AG04449 (cell line): Measurements from ENCODE around the gene CPT1B.
A peak's percentile ranks its signal among the peaks of the same experiment; 100 is the strongest.

ENCODE experiments used
- CTCF ChIA-PET: fragments of 350-600 bp; formaldehyde crosslinking; extraction: SDS; loops from one replicate; lab custom pipeline; 2021; ENCODE audit warnings: antibody characterized with exemption; lab: Yijun Ruan, JAX
- POLR2A ChIA-PET: fragments of 400-600, 350-600 bp; formaldehyde crosslinking; extraction: SDS; loops from one replicate; lab custom pipeline; 2020; ENCODE audit warnings: antibody characterized with exemption, inconsistent platforms; lab: Yijun Ruan, JAX
- DNase-seq: peaks from one replicate; pipeline ENCODE4 v3.0.0-alpha.2; 2010; ENCODE audit warnings: low read depth, low spot score
- H3K4me3 ChIP-seq: 2 replicates; pipeline ENCODE4 v1.5.1; 2011; ENCODE audit warnings: low read depth, mild to moderate bottlenecking, control low read depth, low read length
- CTCF ChIP-seq: IDR thresholded peaks from one replicate; pipeline ENCODE4 v1.5.1; 2011; ENCODE audit warnings: mild to moderate bottlenecking, moderate library complexity, low read length, control low read depth, inconsistent platforms; ENCODE audit not compliant: insufficient read depth; ENCODE audit errors: missing control alignments

The CPT1B gene

GRCh38 chr22:50577987-50578775 is at the start of gene CPT1B:
TSS of gene CPT1B (minus strand) at chr22:50578427. CDS start at chr22:50577915, 512 bp downstream.
- CTCF ChIA-PET: interaction anchor here (0.6 to 8.8 kb wide), 7 partner anchors 9 to 115 kb away, joined by 3 to 124 read pairs (median 4); partner anchors contain the start of gene SYCE3
- no peak within 1 kb of the TSS for H3K4me3 ChIP-seq
- no peak for DNase-seq
- POLR2A ChIA-PET: no interaction called here
- TF ChIP-seq CTCF: no peak

- ChIA-PET POLR2A (no interaction called here), CTCF (interaction anchor here (1.2 to 2.3 kb wide), 12 partner anchors 10 to 106 kb away, joined by 3 to 15 read pairs (median 6); partner anchors contain the start of genes SCO2 and SYCE3)
- DNase-seq: no peak
- H3K4me3 ChIP-seq: peak overlapping the region; percentile 80
- no peak for TF ChIP-seq CTCF
These were observed 48.8 kb upstream of the CPT1B start for GRCh38 chr22:50626850-50627641.

GRCh38 chr22:50626314-50626849 is 48.2 kb upstream of the CPT1B start:
- no peak for DNase-seq
- no peak for TF ChIP-seq CTCF
- ChIA-PET POLR2A (no interaction called here), CTCF (interaction anchor here (1.3 to 1.9 kb wide), 3 partner anchors 9 to 70 kb away, joined by 3 to 6 read pairs (median 5); no protein-coding TSS in a partner anchor)
- H3K4me3 ChIP-seq: no peak overlapping the region

GRCh38 chr22:50625568-50626313 is 47.5 kb upstream of the CPT1B start:
- no peak for DNase-seq
- ChIA-PET CTCF (interaction anchor here (0.8 to 1.9 kb wide), 4 partner anchors 8 to 71 kb away, joined by 3 to 6 read pairs (median 4); no protein-coding TSS in a partner anchor), POLR2A (no interaction called here)
- no peak for TF ChIP-seq CTCF
- H3K4me3 ChIP-seq: no peak overlapping the region

GRCh38 chr22:50625131-50625567 is 46.9 kb upstream of the CPT1B start:
- POLR2A ChIA-PET: no interaction called here
- no peak for TF ChIP-seq CTCF
- no peak overlapping the region for H3K4me3 ChIP-seq
- CTCF ChIA-PET: interaction anchor here (0.8 to 1.3 kb wide), 2 partner anchors 13 to 62 kb away, joined by 3 read pairs; no protein-coding TSS in a partner anchor
- DNase-seq: no peak
